Measurements from ENCODE around the gene TMEM132C.

The TMEM132C gene

GRCh38 chr12:128693771-128694170 lies 426.8 kb downstream of the TMEM132C start:
- no peak overlapping the region for H3K4me3 ChIP-seq (ENCODE audit: low read depth, low read length)
- TF ChIP-seq CTCF (IDR thresholded peaks at IDR 0.05; ENCODE audit: borderline replicate concordance, insufficient read depth, low read depth, low read length): no peak

GRCh38 chr12:128694445-128694844 lies 427.5 kb downstream of the TMEM132C start:
- H3K4me3 ChIP-seq (ENCODE audit: low read depth, low read length): no peak overlapping the region
- no peak for TF ChIP-seq CTCF (IDR thresholded peaks at IDR 0.05; ENCODE audit: borderline replicate concordance, insufficient read depth, low read depth, low read length)

- no peak for TF ChIP-seq CTCF (IDR thresholded peaks at IDR 0.05; ENCODE audit: borderline replicate concordance, insufficient read depth, low read depth, low read length)
Measured at GRCh38 chr12:128695697-128696096, 428.7 kb downstream of the TMEM132C start.

GRCh38 chr12:128698301-128698972 lies 431.5 kb downstream of the TMEM132C start:
- TF ChIP-seq CTCF (IDR thresholded peaks at IDR 0.05; ENCODE audit: borderline replicate concordance, insufficient read depth, low read depth, low read length): no peak
- H3K4me3 ChIP-seq (ENCODE audit: low read depth, low read length): no peak overlapping the region

More at GRCh38 chr12:128695697-128696096, 428.7 kb downstream of the TMEM132C start:
- H3K4me3 ChIP-seq (ENCODE audit: low read depth, low read length): no peak overlapping the region

- TF ChIP-seq CTCF (IDR thresholded peaks at IDR 0.05; ENCODE audit: borderline replicate concordance, insufficient read depth, low read depth, low read length): no peak
- H3K4me3 ChIP-seq (ENCODE audit: low read depth, low read length): no peak overlapping the region
Measured at GRCh38 chr12:128699106-128699505, 432.1 kb downstream of the TMEM132C start.

- no peak for TF ChIP-seq CTCF (IDR thresholded peaks at IDR 0.05; ENCODE audit: borderline replicate concordance, insufficient read depth, low read depth, low read length)
- H3K4me3 ChIP-seq (ENCODE audit: low read depth, low read length): no peak overlapping the region
Measured at GRCh38 chr12:128702371-128702770, 435.4 kb downstream of the TMEM132C start.

GRCh38 chr12:128705140-128705539 lies 438.2 kb downstream of the TMEM132C start:
- no peak overlapping the region for H3K4me3 ChIP-seq (ENCODE audit: low read depth, low read length)
- no peak for TF ChIP-seq CTCF (IDR thresholded peaks at IDR 0.05; ENCODE audit: borderline replicate concordance, insufficient read depth, low read depth, low read length)
